Right lobe of liver (tissue), 4 donors: ENCODE measurements around the gene CFAP221.

ENCODE experiments used
- CTCF ChIP-seq, 4 donors: fragments of 200-600 bp in 3 of 4; fragments of 450-650 bp in 1 of 4; IDR thresholded peaks; one replicate each; pipeline versions ENCODE4 v1.5.1 to v1.8.0; 2016 to 2022; ENCODE audit warnings: antibody characterized with exemption in 4 of 4, mild to moderate bottlenecking in 2 of 4
- POLR2A ChIP-seq: fragments of 450-650 bp; IDR thresholded peaks from one replicate; pipeline ENCODE4 v1.6.1; 2017; ENCODE audit warnings: antibody characterized with exemption, mild to moderate bottlenecking
- donor health status: DM: no; HTN: no; CAD: no.
- donor health status: DM: no; HTN: no; CAD: no.
- donor health status: DM: no; HTN: yes; CAD: no.

DNA sequence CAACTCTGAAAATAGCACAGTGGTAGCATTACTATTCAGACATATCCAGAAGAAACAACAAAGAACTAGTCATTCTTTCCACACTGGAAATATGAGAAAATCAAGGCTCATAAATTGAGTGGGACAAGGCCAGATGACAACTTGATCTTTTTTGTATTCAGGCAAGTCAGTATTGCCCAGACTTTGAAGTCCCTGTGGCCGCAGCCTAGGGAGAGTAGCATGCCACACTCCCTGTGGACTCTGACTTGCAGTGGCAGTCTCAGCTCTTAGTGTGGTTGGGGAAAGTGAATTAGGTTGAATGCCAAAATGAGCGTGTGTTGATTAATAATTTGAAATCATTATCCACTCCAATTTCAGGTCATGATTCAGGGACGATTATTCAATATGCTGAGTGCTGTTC is 81.0 kb downstream of the CFAP221 start:
- no peak for TF ChIP-seq POLR2A
- no peak for TF ChIP-seq CTCF (IDR thresholded peaks at IDR 0.05)
